Activated B cell treated with CpG ODN at 0.5 μM for 24 hours (primary cell): ENCODE measurements around the gene RC3H1. TPM values are rescaled to one million over a fixed set of nuclear protein-coding genes. Genes with fewer than 3 reads are reported as not detected.
"Not testable (repeated sequence)": the region's sequence is repeated elsewhere in the genome, so short reads cannot be mapped to it uniquely, and the experiment has no call there.

Experiments
- ATAC-seq: fragments of 200-7000 bp; cut with Tn5 transposase; one replicate; pipeline ENCODE4 v1.10.0; 2021; ENCODE audit warnings: low read depth, mild to moderate bottlenecking, moderate library complexity
- CTCF ChIA-PET: fragments of 350-600 bp; sonication (Branson Sonifier 250); formaldehyde crosslinking; loops from one replicate; lab custom pipeline; 2021; ENCODE audit warnings: antibody characterized with exemption; lab: Charles Lee
- POLR2A ChIA-PET: fragments of 350-600 bp; sonication (Branson Sonifier 250); formaldehyde crosslinking; loops from one replicate; lab custom pipeline; 2021; ENCODE audit warnings: antibody characterized with exemption; lab: Charles Lee
- DNase-seq: peaks from one replicate; pipeline ENCODE4 v3.0.0; 2022
- H3K27ac Mint-ChIP-seq: one replicate; pipeline ENCODE4 v1.8.0; 2020; ENCODE audit warnings: mixed read lengths
- H3K27me3 Mint-ChIP-seq: one replicate; pipeline ENCODE4 v1.8.0; 2021; ENCODE audit warnings: mixed read lengths
- H3K36me3 Mint-ChIP-seq: one replicate; pipeline ENCODE4 v1.8.0; 2021; ENCODE audit warnings: low read depth, mixed read lengths
- H3K4me1 Mint-ChIP-seq: one replicate; pipeline ENCODE4 v1.8.0; 2021; ENCODE audit warnings: mixed read lengths
- H3K4me3 Mint-ChIP-seq: one replicate; pipeline ENCODE4 v1.8.0; 2020; ENCODE audit warnings: mild to moderate bottlenecking, mixed read lengths
- H3K9me3 Mint-ChIP-seq: one replicate; pipeline ENCODE4 v1.8.0; 2020; ENCODE audit warnings: mixed read lengths
- intact Hi-C: fragments of 100-400 bp; cut with micrococcal nuclease; formaldehyde crosslinking; loops from one replicate; pipeline ENCODE4 v1.15.1; 2024
- total RNA-seq: library from RNA; stranded (reverse); gene quantifications from 2 replicates; pipeline ENCODE4 v1.2.3, GENCODE V29; 2022
- TF ChIP-seq, protein P1 (sequence below): fragments of 200-600 bp; IDR thresholded peaks from one replicate; pipeline ENCODE4 v1.8.0; 2022; ENCODE audit warnings: antibody characterized with exemption, mild to moderate bottlenecking

RC3H1 gene
- total RNA-seq, 1 donor from 2014 or later = 55.6 TPM

- ChIA-PET CTCF (interaction anchor here (1.4 kb wide), 1 partner anchor 230 kb away, joined by 4 read pairs; no protein-coding TSS in a partner anchor), POLR2A (no interaction called here)
- no peak for DNase-seq
- no peak for ATAC-seq
- Mint-ChIP-seq H3K4me3 (no peak overlapping the region), H3K36me3 (peaks cover 66% of the 10 kb centered on the region), H3K27ac (peak overlapping the region; percentile 50), H3K27me3 (no peaks in the 10 kb centered on the region), H3K4me1 (no peaks in the 10 kb centered on the region), H3K9me3 (no peaks in the 10 kb centered on the region)
- TF ChIP-seq, protein P1, sequence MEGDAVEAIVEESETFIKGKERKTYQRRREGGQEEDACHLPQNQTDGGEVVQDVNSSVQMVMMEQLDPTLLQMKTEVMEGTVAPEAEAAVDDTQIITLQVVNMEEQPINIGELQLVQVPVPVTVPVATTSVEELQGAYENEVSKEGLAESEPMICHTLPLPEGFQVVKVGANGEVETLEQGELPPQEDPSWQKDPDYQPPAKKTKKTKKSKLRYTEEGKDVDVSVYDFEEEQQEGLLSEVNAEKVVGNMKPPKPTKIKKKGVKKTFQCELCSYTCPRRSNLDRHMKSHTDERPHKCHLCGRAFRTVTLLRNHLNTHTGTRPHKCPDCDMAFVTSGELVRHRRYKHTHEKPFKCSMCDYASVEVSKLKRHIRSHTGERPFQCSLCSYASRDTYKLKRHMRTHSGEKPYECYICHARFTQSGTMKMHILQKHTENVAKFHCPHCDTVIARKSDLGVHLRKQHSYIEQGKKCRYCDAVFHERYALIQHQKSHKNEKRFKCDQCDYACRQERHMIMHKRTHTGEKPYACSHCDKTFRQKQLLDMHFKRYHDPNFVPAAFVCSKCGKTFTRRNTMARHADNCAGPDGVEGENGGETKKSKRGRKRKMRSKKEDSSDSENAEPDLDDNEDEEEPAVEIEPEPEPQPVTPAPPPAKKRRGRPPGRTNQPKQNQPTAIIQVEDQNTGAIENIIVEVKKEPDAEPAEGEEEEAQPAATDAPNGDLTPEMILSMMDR = no peak
- intact Hi-C loops = no loop called here
Observed at GRCh38 chr1:173988068-173988467, 34.1 kb downstream of the RC3H1 start.

DNA sequence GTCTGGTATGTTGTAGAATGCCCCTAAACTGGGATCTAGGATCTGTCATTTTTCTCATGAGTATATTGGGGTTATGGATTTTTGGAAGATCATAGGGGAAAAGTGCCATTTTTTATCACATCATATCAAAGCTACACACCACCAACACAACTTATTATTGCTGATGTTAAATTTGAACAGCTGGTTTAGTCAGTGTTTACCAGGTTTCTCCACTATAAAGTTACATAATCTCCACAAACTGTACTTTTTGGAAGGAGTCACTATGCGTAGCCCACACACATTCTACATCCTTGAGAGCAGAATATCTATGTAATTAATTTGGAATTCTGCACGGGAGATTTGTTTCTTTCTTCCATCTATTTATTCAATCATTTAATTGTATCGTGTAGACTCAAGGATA lies 35.2 kb downstream of the RC3H1 start:
- ATAC-seq (no peak), DNase-seq (no peak)
- Mint-ChIP-seq H3K9me3 (no peaks in the 10 kb centered on the region), H3K36me3 (peaks cover 67% of the 10 kb centered on the region), H3K4me1 (no peaks in the 10 kb centered on the region), H3K27ac (no peak overlapping the region), H3K27me3 (no peaks in the 10 kb centered on the region), H3K4me3 (no peak overlapping the region)
- intact Hi-C loops = no loop called here
- TF ChIP-seq, protein P1 = no peak
- ChIA-PET POLR2A (no interaction called here), CTCF (no interaction called here)

- CTCF ChIA-PET = interaction anchor here (1.2 kb wide), 1 partner anchor 292 kb away, joined by 3 read pairs; no protein-coding TSS in a partner anchor
Observed at GRCh38 chr1:173970252-173970651, 51.9 kb downstream of the RC3H1 start.

DNA sequence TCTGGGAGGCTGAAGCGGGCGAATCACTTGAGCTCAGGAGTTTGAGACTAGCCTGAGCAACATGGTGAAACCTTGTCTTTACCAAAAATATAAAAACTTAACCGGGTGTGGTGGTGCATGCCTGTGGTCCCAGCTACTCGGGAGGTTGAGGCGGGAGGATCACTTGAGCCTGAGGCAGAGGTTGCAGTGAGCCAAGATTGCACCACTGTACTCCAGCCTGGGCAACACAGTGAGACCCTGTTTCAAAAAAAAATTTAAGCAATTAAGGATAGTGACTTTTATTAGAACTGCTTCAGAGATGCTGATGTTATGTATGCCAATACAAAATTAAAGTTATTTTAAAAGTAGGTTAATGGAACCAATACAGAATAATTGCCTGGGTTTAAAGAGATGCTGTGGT lies 56.3 kb downstream of the RC3H1 start:
- H3K9me3 Mint-ChIP-seq, H3K27me3 Mint-ChIP-seq, H3K4me1 Mint-ChIP-seq, ATAC-seq, CTCF ChIA-PET, POLR2A ChIA-PET, H3K4me3 Mint-ChIP-seq, DNase-seq, H3K27ac Mint-ChIP-seq: not testable (repeated sequence)
- peaks cover 69% of the 10 kb centered on the region for H3K36me3 Mint-ChIP-seq
- intact Hi-C loops = loop anchor here (10.0 kb wide), 1 partner anchor 1221 kb away; no protein-coding TSS in a partner anchor

More at GRCh38 chr1:173970252-173970651, 51.9 kb downstream of the RC3H1 start:
- Mint-ChIP-seq H3K36me3 (peaks cover 64% of the 10 kb centered on the region), H3K9me3 (no peaks in the 10 kb centered on the region), H3K27ac (no peak overlapping the region), H3K27me3 (no peaks in the 10 kb centered on the region), H3K4me1 (no peaks in the 10 kb centered on the region), H3K4me3 (no peak overlapping the region)
- no peak for ATAC-seq
- TF ChIP-seq, protein P1 = no peak
- DNase-seq = no peak
- POLR2A ChIA-PET = interaction anchor here (0.6 to 0.9 kb wide), 2 partner anchors 30 to 102 kb away, joined by 4 to 5 read pairs; partner anchors contain the start of gene ZBTB37
- intact Hi-C loops = no loop called here

GRCh38 chr1:173963477-173963876 lies 58.7 kb downstream of the RC3H1 start:
- Mint-ChIP-seq H3K27me3 (no peaks in the 10 kb centered on the region), H3K4me3 (no peak overlapping the region), H3K36me3 (peaks cover 75% of the 10 kb centered on the region), H3K9me3 (no peaks in the 10 kb centered on the region), H3K27ac (no peak overlapping the region), H3K4me1 (no peaks in the 10 kb centered on the region)
- POLR2A ChIA-PET = no interaction called here
- no peak for ATAC-seq
- TF ChIP-seq, protein P1 = no peak
- intact Hi-C loops = loop anchor here (5.0 to 10.0 kb wide), 2 partner anchors 541 to 1219 kb away; no protein-coding TSS in a partner anchor
- no peak for DNase-seq
- CTCF ChIA-PET = no interaction called here
